HG02610 (cell line): ENCODE measurements around the gene REELD1.

Source experiments
- ATAC-seq: cut with Tn5 transposase; IDR thresholded peaks from one replicate; pipeline ENCODE4 v1.9.1; 2021; ENCODE audit warnings: mild to moderate bottlenecking, moderate library complexity; ENCODE audit not compliant: unreplicated experiment

REELD1 gene

GRCh38 chr4:146224326-146224966, 10.1 kb downstream of the REELD1 start:
- ATAC-seq, result no peak

- no peak for ATAC-seq
These were observed 15.1 kb downstream of the REELD1 start for GRCh38 chr4:146229406-146229805.

DNA sequence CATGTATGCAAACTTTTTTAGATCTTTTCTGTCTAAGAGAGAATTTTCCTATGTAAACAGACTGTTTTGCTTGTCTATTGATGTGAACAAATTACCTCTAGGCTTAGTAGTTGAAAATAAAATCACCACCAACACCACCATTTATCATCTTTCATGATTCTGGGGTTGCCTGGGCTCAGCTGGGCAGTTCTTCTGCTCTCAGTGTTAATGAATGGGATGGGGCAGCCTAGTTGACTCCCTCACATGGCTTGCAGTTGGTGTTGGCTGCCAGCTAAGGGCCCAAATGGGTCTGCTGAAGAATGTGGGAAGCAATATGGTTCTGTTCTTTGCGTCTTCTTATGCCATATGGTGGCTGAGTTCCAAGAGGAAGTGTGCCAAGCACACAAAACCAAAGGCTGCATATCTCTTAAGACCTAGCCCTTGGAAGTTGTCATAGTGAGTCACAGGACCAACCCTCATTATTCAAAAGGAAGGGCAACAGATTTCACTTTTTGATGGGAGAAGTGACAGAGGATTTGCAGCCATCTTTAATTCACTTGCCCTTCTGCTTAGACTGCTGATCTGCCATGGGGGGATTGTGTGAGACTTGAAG, 17.9 kb downstream of the REELD1 start:
- no peak for ATAC-seq

DNA sequence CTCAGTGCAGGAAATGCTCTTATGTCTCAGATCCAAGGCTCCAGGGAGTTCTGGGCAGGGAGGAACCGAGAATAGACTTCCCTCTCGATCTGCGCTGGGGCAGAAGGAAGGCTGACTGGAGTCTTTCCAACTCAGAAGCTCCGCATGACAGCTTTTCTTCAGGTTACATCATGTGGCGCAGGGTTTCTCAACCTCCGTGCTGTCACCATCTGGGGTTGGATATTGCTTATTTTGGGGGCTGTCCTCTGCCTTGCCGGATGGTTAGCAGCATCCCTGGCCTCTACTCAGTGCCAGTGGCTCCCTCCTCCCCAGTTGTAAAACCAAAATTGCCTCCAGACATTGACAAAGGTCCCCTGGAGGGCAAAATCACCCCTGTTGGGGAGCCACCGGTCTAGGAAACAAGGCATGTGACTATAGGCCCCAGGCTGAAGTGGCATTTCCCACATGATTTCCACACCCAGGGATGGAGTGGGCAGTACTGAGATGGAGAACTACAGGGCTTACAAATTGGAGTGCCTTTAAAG, 21.4 kb downstream of the REELD1 start:
- no peak for ATAC-seq

GRCh38 chr4:146236216-146236615, 21.9 kb downstream of the REELD1 start:
- ATAC-seq, result no peak

DNA sequence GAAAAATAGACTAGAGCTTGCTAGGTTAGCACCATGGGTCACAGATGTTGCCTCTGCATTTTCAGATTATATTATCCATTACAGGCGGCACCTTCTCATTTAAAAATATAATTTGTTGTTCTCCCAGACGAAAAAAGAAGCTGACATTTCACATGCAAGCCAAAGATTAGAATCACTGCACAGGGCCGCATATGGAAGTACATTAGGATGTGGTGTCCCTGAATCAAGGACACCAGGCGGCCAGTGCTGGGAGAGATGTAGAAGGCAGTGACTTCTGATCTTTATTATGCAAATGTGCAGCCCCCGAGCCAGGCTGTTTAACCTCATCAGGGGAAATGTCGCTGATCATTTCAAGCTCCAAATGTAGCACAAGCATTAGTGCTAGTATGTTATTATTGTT, 22.8 kb downstream of the REELD1 start:
- ATAC-seq, result no peak

DNA sequence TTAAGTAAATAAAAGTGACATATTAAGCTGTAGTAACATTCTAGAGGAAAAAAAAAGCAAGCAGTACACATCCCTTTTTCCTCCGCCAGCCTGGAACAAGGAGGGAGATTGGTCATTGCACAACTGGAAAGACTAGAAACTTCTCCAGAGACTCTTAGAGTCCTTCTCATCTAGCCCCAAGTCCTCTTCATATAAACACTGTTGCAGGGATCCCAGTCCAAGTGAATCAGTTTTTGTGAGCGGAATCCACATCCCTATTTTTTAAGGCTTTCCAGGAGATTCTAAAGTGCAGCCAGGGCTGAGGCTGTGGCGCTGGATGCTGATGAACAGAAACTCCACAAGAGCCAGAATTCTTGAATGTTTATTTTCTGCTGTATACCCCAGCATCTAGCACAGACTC, 23.8 kb downstream of the REELD1 start:
- no peak for ATAC-seq

DNA sequence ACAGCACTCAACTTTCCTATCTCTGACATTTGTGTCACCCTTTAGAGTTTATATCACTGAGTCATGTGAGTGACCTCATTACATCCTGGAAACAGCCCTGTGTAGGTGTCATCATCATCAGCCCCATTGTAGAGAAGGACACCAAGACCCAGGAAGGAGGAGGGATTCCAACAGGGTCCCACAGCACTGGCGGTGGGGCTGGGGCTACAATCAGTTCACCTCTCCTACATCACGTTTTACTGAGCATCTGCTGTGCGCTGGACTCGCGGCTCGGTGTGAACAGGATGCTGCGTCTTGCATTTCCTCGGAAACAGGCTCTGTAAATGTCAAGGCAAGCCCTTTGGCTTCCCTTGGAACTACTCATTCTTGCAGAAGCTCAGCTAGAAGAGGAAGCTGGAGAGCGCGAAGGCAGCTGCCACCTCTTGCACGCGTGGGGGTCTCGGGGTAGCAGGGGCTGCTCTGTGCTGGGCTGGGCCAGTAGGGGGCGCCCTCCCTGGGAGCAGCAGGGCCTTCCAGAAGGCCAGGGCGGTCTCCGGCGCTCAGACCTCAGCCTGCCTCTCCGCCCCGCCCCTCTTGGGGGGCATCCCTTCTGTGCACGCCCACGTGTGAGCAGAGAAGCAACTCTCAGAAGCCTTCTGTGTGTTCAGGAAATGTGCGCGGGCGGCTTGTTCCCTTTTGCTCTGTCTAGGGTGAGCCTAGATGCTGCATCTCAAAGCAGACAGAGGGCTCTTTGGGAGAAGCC, 29.0 kb downstream of the REELD1 start:
- peak; percentile 68 for ATAC-seq

GRCh38 chr4:146243883-146244277, 29.5 kb downstream of the REELD1 start:
- ATAC-seq, result no peak

- ATAC-seq, result no peak
These were observed 30.2 kb downstream of the REELD1 start for GRCh38 chr4:146244496-146244895.

GRCh38 chr4:146245246-146245645, 30.9 kb downstream of the REELD1 start:
- ATAC-seq, result no peak

DNA sequence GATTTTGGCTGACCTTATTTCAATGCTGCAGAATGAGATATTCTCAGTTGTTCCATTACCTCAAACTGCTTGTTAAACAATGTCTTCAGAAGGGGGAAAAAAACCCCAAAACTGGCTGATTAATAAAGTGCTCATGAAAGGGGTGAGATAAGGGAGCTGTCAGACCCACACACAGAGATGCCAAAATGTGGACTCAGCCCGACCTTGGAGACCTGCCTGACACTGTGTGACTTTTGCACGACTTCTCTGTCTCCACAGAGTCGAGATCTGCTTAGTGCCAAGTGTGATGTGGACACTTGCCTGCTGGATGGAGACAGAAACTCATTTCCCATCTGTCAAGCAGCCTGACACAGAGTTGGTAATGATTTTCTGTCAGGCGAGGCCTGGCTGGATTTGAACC, 31.5 kb downstream of the REELD1 start:
- no peak for ATAC-seq

- ATAC-seq, result no peak
These were observed 32.0 kb downstream of the REELD1 start for GRCh38 chr4:146246381-146246780.

GRCh38 chr4:146247356-146247755, 33.0 kb downstream of the REELD1 start:
- ATAC-seq, result no peak

- ATAC-seq, result no peak
These were observed 38.8 kb downstream of the REELD1 start for GRCh38 chr4:146252969-146253611.

- no peak for ATAC-seq
These were observed 41.1 kb downstream of the REELD1 start for GRCh38 chr4:146255463-146255862.

DNA sequence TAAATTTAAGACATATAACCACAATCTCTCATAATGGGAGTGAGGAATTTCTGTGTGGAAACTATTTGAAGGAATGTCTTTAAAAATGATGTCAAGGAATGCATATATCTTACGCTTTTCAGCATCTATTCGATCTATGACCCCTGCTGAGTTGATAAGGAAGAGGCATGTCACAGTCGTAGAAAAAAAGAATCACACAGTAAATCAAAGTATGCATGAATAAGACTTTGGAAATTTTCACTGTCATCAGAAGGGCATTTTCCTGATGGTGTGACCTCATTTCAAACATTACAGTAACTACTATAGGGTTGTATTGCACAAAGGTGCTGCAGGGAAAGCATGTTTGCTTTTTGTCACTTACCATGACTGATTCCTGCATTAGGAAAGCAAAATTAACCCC, 41.5 kb downstream of the REELD1 start:
- no peak for ATAC-seq

- no peak for ATAC-seq
These were observed 42.0 kb downstream of the REELD1 start for GRCh38 chr4:146256328-146256727.

- no peak for ATAC-seq
These were observed 43.2 kb downstream of the REELD1 start for GRCh38 chr4:146257511-146257910.

DNA sequence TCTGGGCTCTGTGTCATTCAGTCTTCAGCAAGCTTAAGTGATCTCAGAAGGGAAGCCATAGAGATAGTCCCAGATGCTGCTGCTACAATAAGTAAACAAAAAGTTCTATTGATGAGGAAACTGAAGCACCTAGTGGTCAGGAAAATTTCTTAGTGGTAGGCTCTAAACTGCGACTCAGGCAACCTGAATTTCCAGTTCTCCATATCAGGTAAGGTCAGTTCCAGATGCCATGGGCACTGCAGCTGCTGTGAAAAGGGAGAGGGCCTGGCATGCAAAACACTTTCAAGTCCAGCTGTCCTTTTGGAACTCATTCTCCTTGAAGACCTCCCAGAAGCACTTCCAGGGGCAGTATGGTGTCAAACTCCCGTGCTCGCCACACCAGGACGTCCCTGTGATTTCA, 46.2 kb downstream of the REELD1 start:
- ATAC-seq, result no peak

DNA sequence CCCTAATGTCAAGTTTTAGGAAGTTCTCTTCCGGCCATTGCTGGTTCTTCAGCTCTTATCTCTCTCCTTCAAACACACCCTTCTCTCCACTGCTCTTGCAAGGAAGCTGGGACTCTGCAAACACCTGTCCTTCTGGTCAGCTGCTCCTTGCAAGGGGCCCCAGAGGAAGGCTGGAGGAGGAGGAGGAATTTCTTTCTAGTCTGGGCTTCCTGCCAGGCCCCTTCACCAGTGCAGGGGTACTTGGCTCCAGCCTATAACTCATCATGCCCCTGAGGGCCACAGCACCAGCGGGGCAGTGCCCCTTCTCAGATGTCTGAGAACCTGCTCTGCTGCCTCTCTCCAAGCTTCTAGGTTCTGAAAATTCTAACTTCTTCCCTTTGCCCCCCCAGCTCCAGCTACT, 46.7 kb downstream of the REELD1 start:
- ATAC-seq, result no peak

DNA sequence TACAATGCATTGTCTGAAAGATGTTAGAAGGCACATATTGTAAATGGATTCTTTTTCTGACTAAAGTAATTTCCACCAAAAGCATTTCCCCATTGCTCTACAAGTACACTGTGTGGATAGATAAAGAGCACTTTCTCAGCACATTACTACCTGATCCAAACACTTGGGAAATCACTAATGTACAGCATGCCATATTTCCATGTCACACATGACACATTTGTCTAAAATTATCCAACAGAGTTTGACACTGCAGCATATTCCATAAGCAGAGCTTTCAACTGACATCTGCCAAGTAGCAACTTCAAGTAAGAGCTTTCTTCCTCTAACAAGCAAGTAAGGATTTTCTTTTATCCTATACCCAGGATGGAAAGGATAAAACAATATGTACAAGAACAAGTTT, 49.5 kb downstream of the REELD1 start:
- no peak for ATAC-seq
